ENCODE results near the gene HGFAC.

Gene HGFAC

GRCh38 chr4:3493720-3494461, 52.1 kb downstream of the HGFAC start:
- no peak for TF ChIP-seq YY1 (IDR thresholded peaks at IDR 0.05; ENCODE audit: low read depth)
- TF ChIP-seq, protein P1, sequence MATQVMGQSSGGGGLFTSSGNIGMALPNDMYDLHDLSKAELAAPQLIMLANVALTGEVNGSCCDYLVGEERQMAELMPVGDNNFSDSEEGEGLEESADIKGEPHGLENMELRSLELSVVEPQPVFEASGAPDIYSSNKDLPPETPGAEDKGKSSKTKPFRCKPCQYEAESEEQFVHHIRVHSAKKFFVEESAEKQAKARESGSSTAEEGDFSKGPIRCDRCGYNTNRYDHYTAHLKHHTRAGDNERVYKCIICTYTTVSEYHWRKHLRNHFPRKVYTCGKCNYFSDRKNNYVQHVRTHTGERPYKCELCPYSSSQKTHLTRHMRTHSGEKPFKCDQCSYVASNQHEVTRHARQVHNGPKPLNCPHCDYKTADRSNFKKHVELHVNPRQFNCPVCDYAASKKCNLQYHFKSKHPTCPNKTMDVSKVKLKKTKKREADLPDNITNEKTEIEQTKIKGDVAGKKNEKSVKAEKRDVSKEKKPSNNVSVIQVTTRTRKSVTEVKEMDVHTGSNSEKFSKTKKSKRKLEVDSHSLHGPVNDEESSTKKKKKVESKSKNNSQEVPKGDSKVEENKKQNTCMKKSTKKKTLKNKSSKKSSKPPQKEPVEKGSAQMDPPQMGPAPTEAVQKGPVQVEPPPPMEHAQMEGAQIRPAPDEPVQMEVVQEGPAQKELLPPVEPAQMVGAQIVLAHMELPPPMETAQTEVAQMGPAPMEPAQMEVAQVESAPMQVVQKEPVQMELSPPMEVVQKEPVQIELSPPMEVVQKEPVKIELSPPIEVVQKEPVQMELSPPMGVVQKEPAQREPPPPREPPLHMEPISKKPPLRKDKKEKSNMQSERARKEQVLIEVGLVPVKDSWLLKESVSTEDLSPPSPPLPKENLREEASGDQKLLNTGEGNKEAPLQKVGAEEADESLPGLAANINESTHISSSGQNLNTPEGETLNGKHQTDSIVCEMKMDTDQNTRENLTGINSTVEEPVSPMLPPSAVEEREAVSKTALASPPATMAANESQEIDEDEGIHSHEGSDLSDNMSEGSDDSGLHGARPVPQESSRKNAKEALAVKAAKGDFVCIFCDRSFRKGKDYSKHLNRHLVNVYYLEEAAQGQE (IDR thresholded peaks at IDR 0.05; ENCODE audit: low read depth) = no peak
- TF ChIP-seq EP300 (IDR thresholded peaks at IDR 0.05; ENCODE audit: borderline replicate concordance) = no peak
- no peak for TF ChIP-seq MAX (IDR thresholded peaks at IDR 0.05)
- no peak for TF ChIP-seq TAF1 (IDR thresholded peaks at IDR 0.05; ENCODE audit: low read depth)
- no peak for TF ChIP-seq FOXM1 (IDR thresholded peaks at IDR 0.05; ENCODE audit: borderline replicate concordance, low read depth)
- TF ChIP-seq CEBPB (IDR thresholded peaks at IDR 0.05) = no peak
- TF ChIP-seq ZBTB7A (IDR thresholded peaks at IDR 0.05; ENCODE audit: low read depth) = no peak
- TF ChIP-seq EGR1 (IDR thresholded peaks at IDR 0.05) = no peak
- no peak for TF ChIP-seq RAD21 (IDR thresholded peaks at IDR 0.05; ENCODE audit: low read depth)
- no peak for TF ChIP-seq TCF12 (IDR thresholded peaks at IDR 0.05; ENCODE audit: low read depth)
- TF ChIP-seq TEAD4 (IDR thresholded peaks at IDR 0.05) = no peak
- no peak for TF ChIP-seq NFIC (IDR thresholded peaks at IDR 0.05)

GRCh38 chr4:3494462-3494871, 52.7 kb downstream of the HGFAC start:
- TF ChIP-seq YY1 (IDR thresholded peaks at IDR 0.05; ENCODE audit: low read depth) = no peak
- TF ChIP-seq TEAD4 (IDR thresholded peaks at IDR 0.05) = no peak
- TF ChIP-seq TAF1 (IDR thresholded peaks at IDR 0.05; ENCODE audit: low read depth) = no peak
- TF ChIP-seq RAD21 (IDR thresholded peaks at IDR 0.05; ENCODE audit: low read depth) = no peak
- TF ChIP-seq CREB1 (IDR thresholded peaks at IDR 0.05; ENCODE audit: low read depth) = no peak
- TF ChIP-seq CEBPB (IDR thresholded peaks at IDR 0.05) = no peak
- no peak for TF ChIP-seq ZBTB7A (IDR thresholded peaks at IDR 0.05; ENCODE audit: low read depth)
- TF ChIP-seq NFIC (IDR thresholded peaks at IDR 0.05) = no peak
- TF ChIP-seq FOXM1 (IDR thresholded peaks at IDR 0.05; ENCODE audit: borderline replicate concordance, low read depth) = no peak
- TF ChIP-seq, protein P1 (IDR thresholded peaks at IDR 0.05; ENCODE audit: low read depth) = no peak
- no peak for TF ChIP-seq EGR1 (IDR thresholded peaks at IDR 0.05)
- TF ChIP-seq EP300 (IDR thresholded peaks at IDR 0.05; ENCODE audit: borderline replicate concordance) = no peak
- TF ChIP-seq, protein P2, sequence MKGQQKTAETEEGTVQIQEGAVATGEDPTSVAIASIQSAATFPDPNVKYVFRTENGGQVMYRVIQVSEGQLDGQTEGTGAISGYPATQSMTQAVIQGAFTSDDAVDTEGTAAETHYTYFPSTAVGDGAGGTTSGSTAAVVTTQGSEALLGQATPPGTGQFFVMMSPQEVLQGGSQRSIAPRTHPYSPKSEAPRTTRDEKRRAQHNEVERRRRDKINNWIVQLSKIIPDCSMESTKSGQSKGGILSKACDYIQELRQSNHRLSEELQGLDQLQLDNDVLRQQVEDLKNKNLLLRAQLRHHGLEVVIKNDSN (IDR thresholded peaks at IDR 0.05) = no peak

GRCh38 chr4:3495204-3495975, 53.6 kb downstream of the HGFAC start:
- no peak for TF ChIP-seq RAD21 (IDR thresholded peaks at IDR 0.05; ENCODE audit: low read depth)
- TF ChIP-seq, protein P1 (IDR thresholded peaks at IDR 0.05; ENCODE audit: low read depth) = no peak
- no peak for TF ChIP-seq TCF12 (IDR thresholded peaks at IDR 0.05; ENCODE audit: low read depth)
- TF ChIP-seq ZBTB7A (IDR thresholded peaks at IDR 0.05; ENCODE audit: low read depth) = no peak
- no peak for TF ChIP-seq FOXM1 (IDR thresholded peaks at IDR 0.05; ENCODE audit: borderline replicate concordance, low read depth)
- no peak for TF ChIP-seq TAF1 (IDR thresholded peaks at IDR 0.05; ENCODE audit: low read depth)
- no peak for TF ChIP-seq EP300 (IDR thresholded peaks at IDR 0.05; ENCODE audit: borderline replicate concordance)
- TF ChIP-seq EGR1 (IDR thresholded peaks at IDR 0.05) = no peak
- TF ChIP-seq CEBPB (IDR thresholded peaks at IDR 0.05) = no peak
- TF ChIP-seq MAX (IDR thresholded peaks at IDR 0.05) = no peak
- TF ChIP-seq TEAD4 (IDR thresholded peaks at IDR 0.05) = no peak
- no peak for TF ChIP-seq NFIC (IDR thresholded peaks at IDR 0.05)
- TF ChIP-seq, protein P2 (IDR thresholded peaks at IDR 0.05) = no peak
- TF ChIP-seq CREB1 (IDR thresholded peaks at IDR 0.05; ENCODE audit: low read depth) = no peak
